HG03135 (cell line): ENCODE results near the gene GPR160.
A peak's percentile ranks its signal among the peaks of the same experiment; 100 is the strongest.
"Not testable (repeated sequence)": the region's sequence is repeated elsewhere in the genome, so short reads cannot be mapped to it uniquely, and the experiment has no call there.

Experiments used
- ATAC-seq: cut with Tn5 transposase; IDR thresholded peaks from one replicate; pipeline ENCODE4 v1.9.1; 2021; ENCODE audit warnings: mild to moderate bottlenecking, moderate library complexity; ENCODE audit not compliant: unreplicated experiment

The GPR160 gene, protein sequence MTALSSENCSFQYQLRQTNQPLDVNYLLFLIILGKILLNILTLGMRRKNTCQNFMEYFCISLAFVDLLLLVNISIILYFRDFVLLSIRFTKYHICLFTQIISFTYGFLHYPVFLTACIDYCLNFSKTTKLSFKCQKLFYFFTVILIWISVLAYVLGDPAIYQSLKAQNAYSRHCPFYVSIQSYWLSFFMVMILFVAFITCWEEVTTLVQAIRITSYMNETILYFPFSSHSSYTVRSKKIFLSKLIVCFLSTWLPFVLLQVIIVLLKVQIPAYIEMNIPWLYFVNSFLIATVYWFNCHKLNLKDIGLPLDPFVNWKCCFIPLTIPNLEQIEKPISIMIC

GRCh38 chr3:170037463-170038433, at the start of gene GPR160:
Gene GPR160 (plus strand): TSS chr3:170037995. CDS start chr3:170083973, 45,978 bp downstream.
- ATAC-seq, result peak; percentile 87

- no peak for ATAC-seq
Observed at GRCh38 chr3:169990431-169990830, 47.4 kb upstream of the GPR160 start.

GRCh38 chr3:169992156-169992555, 45.6 kb upstream of the GPR160 start:
- ATAC-seq, result no peak

DNA sequence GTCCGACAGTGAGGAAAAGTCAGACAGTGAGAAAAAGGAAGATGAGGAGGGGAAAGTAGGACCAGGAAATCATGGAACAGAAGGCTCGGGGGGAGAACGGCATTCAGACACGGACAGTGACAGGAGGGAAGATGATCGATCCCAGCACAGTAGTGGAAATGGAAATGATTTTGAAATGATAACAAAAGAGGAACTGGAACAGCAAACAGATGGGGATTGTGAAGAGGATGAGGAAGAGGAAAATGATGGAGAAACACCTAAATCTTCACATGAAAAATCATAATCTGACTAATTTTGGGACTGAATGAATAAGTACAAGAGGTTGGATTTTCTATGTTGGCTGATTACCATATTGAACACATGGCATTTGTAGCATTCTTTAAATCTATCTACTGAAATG, 45.0 kb upstream of the GPR160 start:
- ATAC-seq, result no peak

DNA sequence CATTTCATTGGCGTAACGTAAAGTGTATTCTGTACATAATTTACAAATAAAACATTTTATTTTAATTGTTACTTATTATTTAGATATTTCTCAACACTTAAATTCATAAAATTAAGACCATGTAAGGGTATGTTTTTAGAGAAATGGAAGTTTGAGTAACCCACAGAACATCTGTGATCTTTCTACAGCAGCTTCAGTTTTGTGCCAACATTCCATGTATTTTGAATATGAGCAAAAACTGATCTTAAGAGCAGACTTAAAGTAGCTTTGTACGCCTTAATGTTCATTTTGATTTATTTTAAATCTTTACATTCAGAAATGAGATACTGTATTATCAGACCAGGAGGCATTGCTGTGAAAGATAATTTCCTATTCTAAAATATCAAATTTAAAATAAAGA, 44.0 kb upstream of the GPR160 start:
- ATAC-seq, result no peak

- no peak for ATAC-seq
Observed at GRCh38 chr3:169996063-169996462, 41.7 kb upstream of the GPR160 start.

GRCh38 chr3:169998668-169999131, 39.1 kb upstream of the GPR160 start:
- no peak for ATAC-seq

- peak; percentile 76 for ATAC-seq
Observed at GRCh38 chr3:169999433-169999832, 38.4 kb upstream of the GPR160 start.

DNA sequence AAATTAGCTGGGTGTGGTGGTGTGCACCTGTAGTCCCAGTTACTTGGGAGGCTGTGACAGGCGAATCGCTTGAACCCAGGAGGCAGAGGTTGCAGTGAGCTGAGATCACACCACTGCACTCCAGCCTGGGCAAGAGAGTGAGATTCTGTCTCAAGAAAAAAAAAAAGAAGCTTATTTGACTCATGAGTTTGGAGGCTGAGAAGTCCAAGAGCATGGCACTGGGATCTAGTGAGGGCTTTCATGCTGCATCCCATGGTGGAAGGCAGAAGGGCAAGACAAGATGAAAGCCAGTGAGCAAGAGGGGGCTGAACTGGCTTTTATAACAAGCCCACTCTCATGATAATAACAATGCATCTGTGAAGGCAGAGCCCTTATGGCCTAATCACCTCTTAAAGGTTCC, 37.7 kb upstream of the GPR160 start:
- no peak for ATAC-seq

DNA sequence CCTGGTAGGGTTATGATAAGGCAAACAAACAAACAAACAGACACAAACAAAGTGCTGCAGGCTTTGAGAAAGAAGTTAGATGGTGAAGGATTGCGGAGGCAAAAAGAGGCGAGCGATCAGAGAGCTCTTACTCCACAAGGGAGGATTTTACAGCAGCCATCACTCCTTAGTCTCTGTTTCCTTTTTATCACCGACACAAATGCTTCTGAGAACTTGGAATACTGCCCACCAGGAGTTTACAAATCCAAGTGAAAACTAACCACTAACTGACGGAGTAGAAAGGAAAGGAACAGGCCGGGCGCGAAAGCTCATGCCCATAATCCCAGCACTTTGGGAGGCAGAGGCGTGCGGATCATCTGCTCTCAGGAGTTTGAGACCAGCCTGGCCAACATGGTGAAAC, 35.6 kb upstream of the GPR160 start:
- ATAC-seq, result no peak

GRCh38 chr3:170002879-170003278, 34.9 kb upstream of the GPR160 start:
- ATAC-seq, result no peak

DNA sequence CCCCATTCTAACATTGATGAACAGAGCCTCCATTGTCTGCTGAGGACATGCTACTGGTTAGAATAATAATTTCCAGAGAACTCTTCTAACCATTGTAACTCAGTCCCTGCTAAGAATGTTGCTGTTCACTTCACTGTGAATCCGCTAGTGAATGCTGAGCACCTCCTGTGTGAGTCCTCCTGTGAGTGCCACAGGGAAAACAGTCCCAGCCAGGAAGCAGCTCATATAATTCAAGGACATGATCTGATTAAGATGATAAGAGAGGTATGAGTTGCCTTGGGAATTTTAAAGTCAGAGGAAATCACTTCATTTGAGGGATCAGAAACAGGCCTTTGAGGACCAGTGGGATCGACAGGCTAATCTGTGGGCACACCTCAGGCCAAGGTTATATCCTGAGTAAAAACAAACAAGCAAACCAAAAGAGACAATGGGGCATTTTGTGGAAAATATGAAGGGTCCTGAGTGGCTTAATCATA, 33.9 kb upstream of the GPR160 start:
- no peak for ATAC-seq

- ATAC-seq, result peak; percentile 87
Observed at GRCh38 chr3:170007031-170007663, 30.6 kb upstream of the GPR160 start.

DNA sequence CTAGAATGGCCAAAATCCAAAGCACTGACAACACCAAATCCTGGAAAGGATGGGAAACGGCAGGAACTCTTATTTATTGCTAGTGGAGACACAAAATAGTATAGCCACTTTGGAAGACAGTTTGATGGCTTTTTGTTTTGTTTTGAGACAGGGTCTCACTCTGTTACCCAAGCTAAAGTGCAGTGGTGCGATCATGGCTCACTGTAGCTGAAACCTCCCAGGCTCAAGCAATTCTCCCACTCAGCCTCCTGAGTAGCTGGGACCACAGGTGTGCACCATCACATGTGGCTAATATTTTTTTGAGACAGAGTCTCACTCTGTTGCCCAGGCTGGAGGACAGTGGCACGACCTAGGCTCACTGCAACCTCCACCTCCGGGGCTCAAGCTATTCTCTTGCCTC, 27.3 kb upstream of the GPR160 start:
- ATAC-seq, result no peak

- ATAC-seq, result no peak
Observed at GRCh38 chr3:170012683-170013400, 25.0 kb upstream of the GPR160 start.

- ATAC-seq, result no peak
Observed at GRCh38 chr3:170016057-170016456, 21.7 kb upstream of the GPR160 start.

GRCh38 chr3:170019306-170019705, 18.5 kb upstream of the GPR160 start:
- not testable (repeated sequence) for ATAC-seq

- no peak for ATAC-seq
Observed at GRCh38 chr3:170021083-170021482, 16.7 kb upstream of the GPR160 start.

DNA sequence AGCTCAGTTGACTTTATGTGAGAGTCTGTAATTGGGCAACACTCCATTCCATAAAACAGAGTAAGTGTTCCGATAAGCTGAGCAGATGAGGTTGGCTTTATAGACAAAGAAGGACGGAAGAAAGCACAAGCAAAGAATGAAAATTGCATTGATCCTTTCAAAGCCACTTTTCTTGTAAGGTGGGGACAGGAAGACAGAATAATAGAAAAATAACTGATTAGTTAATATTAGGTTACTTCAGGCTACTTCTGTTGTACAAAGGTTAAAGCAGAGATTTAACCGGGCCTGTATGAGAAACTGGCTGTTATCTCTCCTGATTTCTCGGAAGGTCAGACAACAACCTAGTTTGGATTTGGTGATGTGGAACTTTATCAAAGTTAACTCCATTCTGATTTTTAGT, 15.5 kb upstream of the GPR160 start:
- no peak for ATAC-seq

DNA sequence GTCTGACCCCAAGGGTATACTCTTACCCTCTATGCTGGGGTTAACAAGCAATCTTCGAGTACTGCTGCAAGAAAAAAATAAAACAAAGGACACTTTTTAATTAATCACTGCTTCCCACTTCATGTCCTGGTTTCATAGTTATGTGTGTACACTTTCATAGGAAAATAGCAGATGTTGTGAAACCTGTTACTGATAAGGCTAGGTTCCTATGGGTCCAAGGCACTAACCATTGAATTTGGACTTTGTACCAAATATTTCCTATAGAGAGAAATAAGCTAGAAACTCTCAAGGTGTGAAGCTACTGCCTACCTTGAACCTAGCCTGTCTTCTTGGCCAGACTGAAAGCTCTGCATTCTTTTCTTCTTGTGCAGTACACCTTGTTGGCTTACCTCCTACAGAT, 14.6 kb upstream of the GPR160 start:
- no peak for ATAC-seq

GRCh38 chr3:170024581-170024980, 13.2 kb upstream of the GPR160 start:
- no peak for ATAC-seq
